Hematopoietic multipotent progenitor cell treated with erythropoietin and hydrocortisone succinate and interleukin-3 and kit ligand, for 15 days (in vitro differentiated cells): ENCODE results near the gene UTP4.
A peak's percentile ranks its signal among the peaks of the same experiment; 100 is the strongest.

Source experiments
- DNase-seq: peaks from one replicate; pipeline ENCODE4 v3.0.0-alpha.2; 2015; ENCODE audit warnings: low spot score

UTP4 gene

GRCh38 chr16:69132424-69133252 lies at the start of gene UTP4, which contains the start of gene CHTF8:
Gene UTP4, plus strand, starts transcription at chr16:69132649. Its CDS starts 811 bp downstream, at chr16:69133460.
Gene CHTF8, minus strand, starts transcription at chr16:69132588. Its CDS starts 11,130 bp downstream, at chr16:69121458.
- DNase-seq = peak; percentile 78

DNA sequence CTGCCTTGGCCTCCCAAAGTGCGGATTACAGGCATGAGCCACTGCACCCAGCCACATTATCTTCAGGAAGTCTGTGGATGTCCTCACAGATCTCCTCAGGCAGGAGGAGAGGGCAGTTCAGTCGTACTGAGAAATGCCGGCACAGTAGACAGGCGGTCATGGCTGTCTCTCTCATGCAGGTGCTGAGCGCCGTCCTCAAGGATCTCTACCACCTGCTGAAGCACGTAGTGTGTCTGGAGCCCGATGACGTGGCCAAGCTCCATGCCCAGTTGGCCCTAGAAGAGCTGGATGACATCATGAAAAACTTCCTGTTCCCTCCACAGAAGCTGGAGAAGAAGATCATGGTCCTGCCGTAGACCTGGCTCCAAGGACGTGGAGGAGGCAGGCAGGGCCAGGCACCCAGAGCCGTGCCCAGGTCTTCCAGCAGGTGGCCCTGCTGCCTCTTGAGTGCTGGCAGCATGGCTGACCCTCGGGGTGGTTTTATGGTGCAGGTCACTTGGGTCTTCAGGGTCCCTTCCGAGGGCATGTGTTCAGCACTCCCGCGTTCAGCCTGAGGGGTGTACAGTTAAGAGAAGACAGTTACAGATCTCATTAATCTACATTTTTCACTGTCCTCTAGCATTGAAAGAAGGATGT lies 49.0 kb upstream of the UTP4 start:
- DNase-seq = no peak

GRCh38 chr16:69084289-69084688 lies 48.2 kb upstream of the UTP4 start:
- DNase-seq = no peak

- DNase-seq = no peak
Measured at GRCh38 chr16:69085032-69085695, 47.3 kb upstream of the UTP4 start.

DNA sequence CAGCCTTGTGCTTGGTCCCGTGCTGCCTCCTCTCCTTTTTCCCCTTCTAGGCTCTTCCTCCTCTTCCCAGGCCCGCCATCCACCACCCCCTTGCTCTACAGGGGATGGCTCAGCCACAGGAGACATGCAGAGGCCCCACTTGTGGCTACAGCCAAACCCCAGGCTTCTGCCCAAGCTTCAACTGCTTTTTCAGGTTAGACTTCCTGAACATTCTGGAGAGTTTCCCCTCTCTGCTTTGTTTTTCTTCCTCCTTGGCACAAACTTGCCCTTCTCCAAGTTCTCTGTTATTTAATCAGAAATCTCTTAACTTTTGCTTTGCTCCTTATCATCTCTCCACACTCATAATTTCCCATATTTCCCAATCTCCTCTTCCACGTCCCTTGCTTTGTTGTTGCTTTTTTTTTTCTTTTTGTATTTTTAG lies 45.3 kb upstream of the UTP4 start:
- no peak for DNase-seq

GRCh38 chr16:69088684-69089083 lies 43.8 kb upstream of the UTP4 start:
- DNase-seq = no peak

GRCh38 chr16:69089091-69089910 lies 43.1 kb upstream of the UTP4 start:
- peak; percentile 14 for DNase-seq

DNA sequence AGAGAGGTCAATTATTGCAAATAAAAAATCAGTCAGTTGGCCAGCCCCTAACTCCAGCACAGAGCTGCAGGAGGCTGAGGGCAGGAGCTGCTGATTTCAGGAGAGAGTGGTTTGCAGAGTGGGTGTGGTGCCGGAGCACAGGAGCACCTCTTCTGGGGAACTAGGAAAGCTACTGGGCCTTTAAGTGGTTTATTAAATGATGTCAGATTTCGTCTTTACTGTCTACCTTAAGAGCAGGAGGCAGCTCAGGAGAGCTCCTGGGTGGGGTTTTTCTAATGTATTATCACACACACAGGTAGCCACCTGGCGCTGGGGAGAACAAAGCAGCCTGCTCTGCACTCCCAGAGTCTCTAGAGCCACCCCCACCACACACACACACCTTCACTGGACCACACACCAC lies 38.5 kb upstream of the UTP4 start:
- DNase-seq = no peak

DNA sequence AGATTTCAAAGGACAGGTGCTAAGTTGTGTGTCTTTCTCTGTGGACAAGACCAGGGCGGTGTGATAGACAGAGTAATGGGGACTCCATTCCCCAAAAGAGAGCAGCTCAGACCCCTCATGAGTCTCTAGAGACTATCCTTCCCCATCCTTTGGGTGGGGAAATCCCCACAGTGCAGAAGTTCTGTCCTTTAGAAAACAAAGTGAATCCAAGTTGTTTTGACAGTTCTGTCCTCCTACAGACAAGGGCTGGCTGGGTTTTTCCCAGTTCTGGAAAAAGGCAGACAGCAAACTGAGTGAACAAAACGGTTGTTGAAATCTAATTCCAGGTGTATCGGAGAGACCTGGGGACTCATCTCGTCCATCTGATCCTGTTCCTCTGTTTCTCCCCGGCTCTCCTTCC lies 37.9 kb upstream of the UTP4 start:
- DNase-seq = no peak

- no peak for DNase-seq
Measured at GRCh38 chr16:69095193-69095592, 37.3 kb upstream of the UTP4 start.

DNA sequence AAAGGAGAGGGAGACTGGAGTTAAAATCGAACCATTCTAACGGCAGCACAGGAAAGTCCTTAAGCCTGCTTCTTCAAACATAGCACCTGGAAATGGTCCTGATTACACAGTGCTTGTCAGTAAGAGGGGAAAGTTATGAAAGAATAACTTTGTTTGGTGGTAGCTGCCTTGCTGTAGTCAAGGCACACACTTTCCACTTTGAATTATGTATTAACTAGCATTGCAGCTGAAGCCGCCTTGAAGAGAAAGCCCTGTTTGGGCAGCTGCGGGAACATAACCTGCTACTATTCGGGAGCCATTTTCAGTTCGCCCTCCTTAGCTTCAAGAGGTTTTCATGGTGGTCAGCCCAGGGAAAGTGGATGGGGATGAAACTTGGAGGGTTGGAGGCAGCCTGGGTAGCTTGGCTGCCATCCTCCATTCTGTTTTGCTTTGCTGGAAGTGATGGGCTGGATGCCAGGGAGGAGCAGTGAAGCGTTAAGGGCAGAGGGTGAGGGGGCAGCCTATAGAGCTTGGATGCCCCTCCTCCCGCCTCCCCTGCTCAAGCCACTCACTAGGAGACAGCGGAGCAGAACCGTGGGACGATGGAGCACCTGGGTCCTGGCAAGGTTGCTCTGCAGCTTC lies 32.3 kb upstream of the UTP4 start:
- DNase-seq = no peak

- no peak for DNase-seq
Measured at GRCh38 chr16:69105501-69106361, 26.7 kb upstream of the UTP4 start, which contains the start of gene HAS3. Gene HAS3, plus strand, starts transcription at chr16:69105653. Its CDS starts 3,743 bp downstream, at chr16:69109396.

DNA sequence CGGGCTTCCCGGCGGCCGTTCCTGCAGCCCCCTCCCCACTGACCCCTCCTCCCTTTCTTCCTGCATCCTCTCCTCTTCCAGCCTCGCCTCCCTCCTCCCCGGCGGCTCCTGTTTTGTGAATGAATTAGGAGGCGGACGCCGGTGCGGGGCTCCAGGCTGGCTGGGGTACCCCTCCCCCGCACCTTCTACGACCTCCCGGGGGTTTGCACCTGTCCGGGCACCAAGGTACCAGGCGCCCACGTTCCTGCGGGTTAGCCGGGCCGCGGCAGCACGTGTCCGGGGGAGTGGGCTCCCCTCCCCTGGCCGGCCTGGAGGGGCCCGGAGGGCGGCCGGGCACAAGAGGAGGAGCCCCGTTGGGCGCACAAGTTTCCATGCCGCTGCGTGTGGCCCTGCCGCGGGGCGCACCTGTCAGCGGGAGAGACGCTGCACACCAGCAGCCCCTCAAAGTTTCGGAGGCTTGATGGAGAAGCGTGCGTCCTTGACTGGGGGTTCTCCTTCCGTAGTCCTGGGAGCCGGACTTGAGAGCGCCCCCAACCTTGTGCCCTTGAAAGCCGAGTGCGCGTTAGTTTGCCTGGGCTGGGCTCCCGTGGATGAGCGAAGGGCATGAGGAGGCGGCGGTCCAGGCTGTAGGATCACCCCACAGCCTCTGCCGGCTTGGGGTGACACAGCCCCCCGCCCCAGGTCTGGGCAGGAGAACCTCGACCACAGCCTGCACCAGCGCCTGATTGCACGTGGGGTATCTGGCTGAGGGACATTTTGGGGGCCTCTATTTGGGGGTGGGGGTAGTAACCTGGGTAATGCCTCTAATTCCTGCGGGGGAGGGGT lies 25.7 kb upstream of the UTP4 start:
- no peak for DNase-seq

GRCh38 chr16:69107316-69107962 lies 25.0 kb upstream of the UTP4 start:
- no peak for DNase-seq

DNA sequence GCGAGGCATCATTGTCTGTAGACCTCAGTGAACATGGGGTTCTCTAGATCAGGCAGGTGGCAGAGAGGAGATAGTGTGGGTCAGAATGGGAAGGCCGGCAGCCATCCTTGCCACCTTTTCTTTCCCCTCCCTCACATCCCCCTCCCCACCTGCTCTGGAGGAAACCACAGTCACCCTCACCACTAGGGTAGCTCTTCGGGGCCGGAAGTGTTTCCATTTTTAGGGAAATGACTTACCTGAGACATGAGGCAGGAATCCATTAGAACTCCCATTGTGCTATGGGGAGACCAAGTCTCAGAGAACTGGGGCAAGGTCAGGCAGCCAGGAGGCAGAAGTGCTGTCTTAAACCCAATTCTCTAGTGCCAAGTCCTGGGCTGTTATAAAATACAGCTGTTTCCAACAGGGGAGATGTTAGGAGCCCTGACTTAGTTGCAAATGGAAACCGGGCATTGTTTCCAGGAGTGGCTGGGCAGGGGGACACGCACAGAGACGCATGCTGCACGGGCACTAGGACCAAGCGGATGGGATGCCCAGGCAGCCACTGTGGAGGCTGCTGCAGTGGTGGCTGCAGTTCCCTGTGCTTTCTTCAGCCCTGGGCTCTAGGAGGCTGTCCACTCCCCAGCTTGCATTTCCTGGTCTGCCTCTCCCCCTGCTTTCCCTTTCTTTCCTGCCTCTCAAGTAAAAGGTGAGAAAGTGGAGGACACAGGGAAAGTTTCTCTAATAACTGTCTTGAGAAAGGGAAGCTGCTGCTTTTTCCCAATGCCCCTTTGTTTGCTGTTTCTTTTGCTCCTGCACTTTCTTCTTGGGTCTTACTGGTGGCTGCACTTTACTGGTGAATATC lies 24.2 kb upstream of the UTP4 start:
- DNase-seq = no peak

GRCh38 chr16:69108905-69109252 lies 23.6 kb upstream of the UTP4 start:
- DNase-seq = no peak

DNA sequence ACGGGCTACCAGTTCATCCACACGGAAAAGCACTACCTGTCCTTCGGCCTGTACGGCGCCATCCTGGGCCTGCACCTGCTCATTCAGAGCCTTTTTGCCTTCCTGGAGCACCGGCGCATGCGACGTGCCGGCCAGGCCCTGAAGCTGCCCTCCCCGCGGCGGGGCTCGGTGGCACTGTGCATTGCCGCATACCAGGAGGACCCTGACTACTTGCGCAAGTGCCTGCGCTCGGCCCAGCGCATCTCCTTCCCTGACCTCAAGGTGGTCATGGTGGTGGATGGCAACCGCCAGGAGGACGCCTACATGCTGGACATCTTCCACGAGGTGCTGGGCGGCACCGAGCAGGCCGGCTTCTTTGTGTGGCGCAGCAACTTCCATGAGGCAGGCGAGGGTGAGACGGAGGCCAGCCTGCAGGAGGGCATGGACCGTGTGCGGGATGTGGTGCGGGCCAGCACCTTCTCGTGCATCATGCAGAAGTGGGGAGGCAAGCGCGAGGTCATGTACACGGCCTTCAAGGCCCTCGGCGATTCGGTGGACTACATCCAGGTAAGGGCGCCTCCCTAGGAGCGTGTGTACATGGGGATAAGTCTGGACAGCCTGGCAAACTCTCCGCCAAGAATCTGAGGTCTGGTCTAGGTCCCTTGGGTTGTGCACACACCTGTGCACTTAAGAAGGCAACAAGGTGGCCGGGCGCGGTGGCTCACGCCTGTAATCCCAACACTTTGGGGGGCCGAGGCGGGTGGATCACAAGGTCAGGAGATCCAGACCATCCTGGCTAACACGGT lies 22.8 kb upstream of the UTP4 start:
- no peak for DNase-seq
